H9 (cell line): Measurements from ENCODE around the gene COL5A2. TPM values are rescaled to one million over a fixed set of nuclear protein-coding genes. Genes with fewer than 3 reads are reported as not detected.

Experiments
- DNase-seq: peaks from one replicate; pipeline ENCODE4 v3.0.0-alpha.2; 2017
- H2AFZ ChIP-seq: one replicate; pipeline ENCODE4 v1.6.1; 2013; ENCODE audit warnings: mild to moderate bottlenecking, low read length, control low read depth, moderate library complexity
- H2AK5ac ChIP-seq: 2 replicates; pipeline ENCODE4 v1.6.1; 2013; ENCODE audit warnings: low read length, control low read depth, mixed read lengths; ENCODE audit not compliant: insufficient read length
- H2BK120ac ChIP-seq: one replicate; pipeline ENCODE4 v1.6.1; 2013; ENCODE audit warnings: low read depth, mild to moderate bottlenecking, low read length, control low read depth, inconsistent platforms; ENCODE audit not compliant: poor library complexity, severe bottlenecking
- H2BK12ac ChIP-seq: 2 replicates; pipeline ENCODE4 v1.6.1; 2013; ENCODE audit warnings: low read length, control low read depth, mixed read lengths, low read depth; ENCODE audit not compliant: insufficient read length
- H2BK15ac ChIP-seq: 2 replicates; pipeline ENCODE4 v1.6.1; 2013; ENCODE audit warnings: low read depth, low read length, control low read depth
- H2BK20ac ChIP-seq: one replicate; pipeline ENCODE4 v1.6.1; 2013; ENCODE audit warnings: low read depth, mild to moderate bottlenecking, low read length, control low read depth, inconsistent platforms; ENCODE audit not compliant: poor library complexity, severe bottlenecking
- H2BK5ac ChIP-seq: 2 replicates; pipeline ENCODE4 v1.6.1; 2013; ENCODE audit warnings: low read length, control low read depth, mixed read lengths; ENCODE audit not compliant: insufficient read length
- H3K14ac ChIP-seq: 2 replicates; pipeline ENCODE4 v1.6.1; 2013; ENCODE audit warnings: low read length, control low read depth; ENCODE audit not compliant: insufficient read depth
- H3K18ac ChIP-seq: 2 replicates; pipeline ENCODE4 v1.6.1; 2013; ENCODE audit warnings: low read depth, mild to moderate bottlenecking, mixed read lengths, low read length, control low read depth; ENCODE audit not compliant: insufficient read length
- H3K23ac ChIP-seq: 2 replicates; pipeline ENCODE4 v1.6.1; 2013; ENCODE audit warnings: low read length, control low read depth, mixed read lengths, low read depth; ENCODE audit not compliant: insufficient read length
- H3K23me2 ChIP-seq: 2 replicates; pipeline ENCODE4 v1.6.1; 2013; ENCODE audit warnings: low read depth, mild to moderate bottlenecking, mixed read lengths, low read length, control low read depth; ENCODE audit not compliant: insufficient read length, poor library complexity, severe bottlenecking
- H3K27ac ChIP-seq: 2 replicates; pipeline ENCODE4 v1.5.1; 2013; ENCODE audit warnings: low read length, control low read depth, mixed read lengths, low read depth; ENCODE audit not compliant: insufficient read length
- H3K27me3 ChIP-seq: 2 replicates; pipeline ENCODE4 v1.6.1; 2013; ENCODE audit warnings: low read length, control low read depth, inconsistent platforms; ENCODE audit not compliant: insufficient read depth
- H3K4ac ChIP-seq: 2 replicates; pipeline ENCODE4 v1.6.1; 2013; ENCODE audit warnings: low read depth, mild to moderate bottlenecking, control low read depth, inconsistent platforms, low read length, moderate library complexity
- H3K4me1 ChIP-seq: 2 replicates; pipeline ENCODE4 v1.6.1; 2013; ENCODE audit warnings: low read length, control low read depth, inconsistent platforms; ENCODE audit not compliant: insufficient read depth
- H3K4me2 ChIP-seq: 2 replicates; pipeline ENCODE4 v1.6.1; 2013; ENCODE audit warnings: low read length, control low read depth, mixed read lengths; ENCODE audit not compliant: insufficient read length, insufficient read depth
- H3K56ac ChIP-seq: 2 replicates; pipeline ENCODE4 v1.6.1; 2013; ENCODE audit warnings: low read depth, mild to moderate bottlenecking, mixed read lengths, low read length, control low read depth; ENCODE audit not compliant: insufficient read length
- H3K79me1 ChIP-seq: 2 replicates; pipeline ENCODE4 v1.6.1; 2013; ENCODE audit warnings: low read depth, mild to moderate bottlenecking, moderate library complexity, low read length, control low read depth, inconsistent platforms; ENCODE audit not compliant: insufficient read depth, poor library complexity, severe bottlenecking
- H3K79me2 ChIP-seq: 2 replicates; pipeline ENCODE4 v1.6.1; 2013; ENCODE audit warnings: low read length, control low read depth, inconsistent platforms; ENCODE audit not compliant: insufficient read depth
- H3K9ac ChIP-seq: 2 replicates; pipeline ENCODE4 v1.6.1; 2013; ENCODE audit warnings: low read length, control low read depth, mixed read lengths; ENCODE audit not compliant: insufficient read length; ENCODE audit errors: extremely low read depth
- H3K9me3 ChIP-seq: one replicate; pipeline ENCODE4 v1.6.1; 2013; ENCODE audit warnings: low read depth, low read length, inconsistent platforms; ENCODE audit not compliant: control insufficient read depth
- H3T11ph ChIP-seq: one replicate; pipeline ENCODE4 v1.6.1; 2013; ENCODE audit warnings: mild to moderate bottlenecking, low read length, control low read depth, inconsistent platforms
- H4K20me1 ChIP-seq: one replicate; pipeline ENCODE4 v1.6.1; 2013; ENCODE audit not compliant: control insufficient read depth, insufficient read length, insufficient read depth
- H4K5ac ChIP-seq: 2 replicates; pipeline ENCODE4 v1.6.1; 2013; ENCODE audit warnings: low read depth, mild to moderate bottlenecking, mixed read lengths, low read length, control low read depth; ENCODE audit not compliant: insufficient read length
- H4K8ac ChIP-seq: replicated peaks from 2 replicates; pipeline ENCODE4 v1.6.1; 2013; ENCODE audit warnings: low read length, control low read depth, mixed read lengths, low read depth; ENCODE audit not compliant: insufficient read length
- H4K91ac ChIP-seq: 2 replicates; pipeline ENCODE4 v1.6.1; 2013; ENCODE audit warnings: low read depth, mild to moderate bottlenecking, moderate library complexity, mixed read lengths, low read length, control low read depth; ENCODE audit not compliant: insufficient read length
- H3K27ac Mint-ChIP-seq, 3 experiments: 2 replicates in 2 of 3; 3 replicates in 1 of 3; pipeline ENCODE4 v1.8.0; 2020 to 2021; ENCODE audit warnings: mixed read lengths in 3 of 3, mild to moderate bottlenecking in 1 of 3, moderate library complexity in 1 of 3
- H3K27me3 Mint-ChIP-seq: 2 replicates; pipeline ENCODE4 v1.8.0; 2021; ENCODE audit warnings: low read depth, mild to moderate bottlenecking, moderate library complexity, mixed read lengths
- H3K36me3 Mint-ChIP-seq, 3 experiments: 2 replicates in 2 of 3; 3 replicates in 1 of 3; pipeline ENCODE4 v1.8.0; 2020 to 2021; ENCODE audit warnings: low read depth in 3 of 3, mixed read lengths in 3 of 3; ENCODE audit not compliant: insufficient read depth in 1 of 3
- H3K4me1 Mint-ChIP-seq, 2 experiments: 2 replicates each; pipeline ENCODE4 v1.8.0; 2020; ENCODE audit warnings: mixed read lengths in 2 of 2
- H3K4me3 Mint-ChIP-seq, 2 experiments: 2 replicates in 1 of 2; 3 replicates in 1 of 2; pipeline ENCODE4 v1.8.0; 2020 to 2021; ENCODE audit warnings: mild to moderate bottlenecking in 2 of 2, mixed read lengths in 2 of 2, moderate library complexity in 1 of 2
- H3K9me3 Mint-ChIP-seq, 2 experiments: 2 replicates in 1 of 2; 3 replicates in 1 of 2; pipeline ENCODE4 v1.8.0; 2020; ENCODE audit warnings: mild to moderate bottlenecking in 2 of 2, mixed read lengths in 2 of 2, moderate library complexity in 1 of 2
- WGBS: extraction: QIAGEN DNeasy Blood & Tissue Kit; methylation state at CpG from one replicate; pipeline ENCODE4 v1.1.7; 2013; ENCODE audit warnings: missing lambda C conversion rate, low lambda C conversion rate, mixed read lengths; ENCODE audit not compliant: insufficient read length; ENCODE audit errors: extremely low coverage; 5-methylcytosine and 5-hydroxymethylcytosine counted together
- total RNA-seq: library from RNA; stranded (reverse); gene quantifications from 2 replicates; pipeline ENCODE4 v1.2.1, GENCODE V29; 2021
- TF ChIP-seq, protein P1 (sequence below): fragments of 200-600 bp; sonication (generic); conservative IDR thresholded peaks from 3 replicates; pipeline ENCODE4 v1.8.0; 2021; ENCODE audit warnings: antibody characterized with exemption, mild to moderate bottlenecking

The COL5A2 gene
- total RNA-seq, 1 experiment from 2014 or later: 10.5 TPM

DNA sequence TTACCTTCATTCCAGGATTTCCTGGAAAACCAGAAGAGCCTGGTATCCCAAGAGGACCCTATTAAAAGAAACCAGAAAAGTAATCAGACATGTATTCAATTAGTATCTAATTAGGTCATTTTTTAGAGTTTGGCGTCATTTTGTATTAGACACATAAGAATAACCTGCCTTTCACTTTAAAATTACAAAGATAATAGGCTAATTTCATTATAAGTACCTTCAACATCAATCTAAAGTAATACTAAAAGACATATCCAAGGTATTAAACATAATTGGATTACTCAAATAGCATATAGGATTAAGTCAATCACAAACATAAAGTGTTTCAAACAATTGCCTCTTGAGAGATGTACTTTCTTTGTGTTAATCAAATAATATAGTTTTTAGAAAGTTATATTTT, 107.5 kb downstream of the COL5A2 start:
- no peaks in the 10 kb centered on the region for H3K27me3 Mint-ChIP-seq
- TF ChIP-seq, protein P1, sequence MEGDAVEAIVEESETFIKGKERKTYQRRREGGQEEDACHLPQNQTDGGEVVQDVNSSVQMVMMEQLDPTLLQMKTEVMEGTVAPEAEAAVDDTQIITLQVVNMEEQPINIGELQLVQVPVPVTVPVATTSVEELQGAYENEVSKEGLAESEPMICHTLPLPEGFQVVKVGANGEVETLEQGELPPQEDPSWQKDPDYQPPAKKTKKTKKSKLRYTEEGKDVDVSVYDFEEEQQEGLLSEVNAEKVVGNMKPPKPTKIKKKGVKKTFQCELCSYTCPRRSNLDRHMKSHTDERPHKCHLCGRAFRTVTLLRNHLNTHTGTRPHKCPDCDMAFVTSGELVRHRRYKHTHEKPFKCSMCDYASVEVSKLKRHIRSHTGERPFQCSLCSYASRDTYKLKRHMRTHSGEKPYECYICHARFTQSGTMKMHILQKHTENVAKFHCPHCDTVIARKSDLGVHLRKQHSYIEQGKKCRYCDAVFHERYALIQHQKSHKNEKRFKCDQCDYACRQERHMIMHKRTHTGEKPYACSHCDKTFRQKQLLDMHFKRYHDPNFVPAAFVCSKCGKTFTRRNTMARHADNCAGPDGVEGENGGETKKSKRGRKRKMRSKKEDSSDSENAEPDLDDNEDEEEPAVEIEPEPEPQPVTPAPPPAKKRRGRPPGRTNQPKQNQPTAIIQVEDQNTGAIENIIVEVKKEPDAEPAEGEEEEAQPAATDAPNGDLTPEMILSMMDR: no peak

More for the DNA sequence above, 107.5 kb downstream of the COL5A2 start:
- Histone ChIP-seq H2AFZ (no peak overlapping the region), H2BK20ac (no peak overlapping the region), H3K9ac (no peak overlapping the region), H2AK5ac (no peak overlapping the region), H3K23me2 (no peaks in the 10 kb centered on the region), H2BK5ac (no peak overlapping the region), H4K5ac (no peak overlapping the region), H2BK12ac (no peak overlapping the region), H3K27me3 (no peaks in the 10 kb centered on the region), H3T11ph (no peak overlapping the region), H2BK120ac (no peak overlapping the region), H4K20me1 (no peaks in the 10 kb centered on the region), H3K4ac (no peak overlapping the region), H3K4me2 (no peak overlapping the region), H3K14ac (no peak overlapping the region), H3K79me1 (no peaks in the 10 kb centered on the region), H2BK15ac (no peak overlapping the region), H4K8ac (no peak overlapping the region), H3K18ac (no peak overlapping the region), H3K27ac (no peak overlapping the region), H3K23ac (no peak overlapping the region), H3K56ac (no peak overlapping the region), H3K4me1 (no peaks in the 10 kb centered on the region), H3K79me2 (no peaks in the 10 kb centered on the region), H3K9me3 (no peaks in the 10 kb centered on the region), H4K91ac (no peak overlapping the region)
- Mint-ChIP-seq H3K36me3 (no peaks in the 10 kb centered on the region), H3K4me1 (no peaks in the 10 kb centered on the region), H3K27ac (no peak overlapping the region), H3K9me3 (no peaks in the 10 kb centered on the region), H3K4me3 (no peak overlapping the region)
- DNase-seq: no peak
- no CpG with 5 or more reads among the region's 1 CpG for WGBS
